NCI-H524 treated with DMSO at 0.1 percent for 48 hours (cell line): ENCODE results near the gene MTOR.
A peak's percentile ranks its signal among the peaks of the same experiment; 100 is the strongest.
"Not testable (repeated sequence)": the region's sequence is repeated elsewhere in the genome, so short reads cannot be mapped to it uniquely, and the experiment has no call there.

Experiments
- DNase-seq: peaks from one replicate; lab custom pipeline; 2025; lab: John Stamatoyannopoulos, UW

The MTOR gene

GRCh38 chr1:11109047-11109760, 153.1 kb downstream of the MTOR start:
- DNase-seq = no peak

DNA sequence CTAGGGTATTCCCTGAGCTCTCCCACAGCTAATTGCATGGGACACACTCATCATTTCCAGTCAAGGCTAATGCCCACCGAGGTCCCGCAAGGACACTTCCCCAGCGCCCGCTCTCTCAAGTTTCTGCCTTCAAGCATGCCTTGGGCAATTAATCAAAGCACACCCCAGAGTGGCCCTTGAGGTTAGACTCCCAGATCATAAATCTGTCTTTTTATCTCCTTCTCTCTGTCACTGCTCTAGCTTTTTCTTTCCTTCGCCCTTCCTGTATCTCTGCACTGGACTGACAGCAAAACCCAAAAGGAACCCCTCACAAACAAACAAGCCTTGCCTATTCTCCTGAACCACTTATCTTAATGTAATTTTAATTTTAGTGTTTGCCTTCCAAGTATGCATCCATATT, 154.8 kb downstream of the MTOR start:
- DNase-seq = no peak

DNA sequence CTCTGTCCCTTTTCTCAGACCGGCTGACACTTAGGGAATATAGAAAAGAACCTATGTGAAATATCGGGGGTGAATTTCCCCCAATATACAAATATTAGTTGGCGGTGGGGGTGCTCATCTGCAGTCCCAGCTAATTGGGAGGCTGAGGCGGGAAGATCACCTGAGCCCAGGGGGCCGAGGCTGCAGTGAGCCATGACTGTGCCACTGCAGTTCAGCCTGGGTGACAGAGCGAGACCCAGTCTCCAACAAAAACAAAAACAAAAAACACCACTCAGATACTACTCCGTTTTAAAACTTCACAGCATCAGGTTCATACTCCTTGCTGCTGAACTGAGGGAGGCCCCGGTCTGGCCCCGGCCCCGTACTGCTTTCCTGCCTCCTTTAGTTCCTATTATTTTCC, 156.8 kb downstream of the MTOR start:
- no peak for DNase-seq

- no peak for DNase-seq
Observed at GRCh38 chr1:11101347-11101746, 161.0 kb downstream of the MTOR start.

DNA sequence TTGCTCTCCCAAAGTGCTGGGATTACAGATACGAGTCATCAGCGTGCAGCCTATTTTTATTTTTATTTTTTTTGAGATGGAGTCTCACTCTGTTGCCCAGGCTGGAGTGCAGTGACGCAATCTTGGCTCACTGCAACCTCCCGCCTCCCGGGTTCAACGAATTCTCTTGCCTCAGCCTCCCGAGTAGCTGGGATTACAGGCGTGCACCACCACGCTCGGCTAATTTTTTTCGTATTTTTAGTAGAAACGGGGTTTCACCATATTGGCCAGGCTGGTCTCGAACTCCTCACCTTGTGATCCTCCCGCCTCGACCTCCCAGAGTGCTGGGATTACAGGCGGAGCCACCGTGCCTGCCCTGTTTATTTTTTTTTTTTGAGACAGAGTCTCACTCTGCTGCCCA, 161.5 kb downstream of the MTOR start:
- not testable (repeated sequence) for DNase-seq

DNA sequence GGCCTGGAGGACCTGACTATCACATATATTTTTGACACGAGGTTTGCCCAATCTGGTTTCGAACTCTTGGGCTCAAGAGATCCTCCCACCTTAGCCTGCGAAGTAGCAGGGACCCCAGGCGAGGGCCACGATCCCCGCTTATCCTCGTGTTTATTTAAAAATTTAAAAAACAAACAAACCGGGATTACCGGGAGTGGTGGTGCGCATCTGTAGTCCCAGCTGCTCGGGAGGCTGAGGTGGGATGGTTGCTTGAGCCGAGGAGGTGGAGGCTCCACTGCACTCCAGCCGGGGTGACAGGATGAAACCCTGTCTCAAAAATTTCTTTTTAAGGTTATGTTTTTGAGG, 162.2 kb downstream of the MTOR start:
- no peak for DNase-seq

- peak; percentile 57 for DNase-seq
Observed at GRCh38 chr1:11099310-11100148, 162.8 kb downstream of the MTOR start, which contains the start of gene EXOSC10. TSS of gene EXOSC10 (minus strand) at chr1:11099869. CDS start at chr1:11099831, 38 bp downstream.

- no peak for DNase-seq
Observed at GRCh38 chr1:11098931-11099309, 163.4 kb downstream of the MTOR start.

DNA sequence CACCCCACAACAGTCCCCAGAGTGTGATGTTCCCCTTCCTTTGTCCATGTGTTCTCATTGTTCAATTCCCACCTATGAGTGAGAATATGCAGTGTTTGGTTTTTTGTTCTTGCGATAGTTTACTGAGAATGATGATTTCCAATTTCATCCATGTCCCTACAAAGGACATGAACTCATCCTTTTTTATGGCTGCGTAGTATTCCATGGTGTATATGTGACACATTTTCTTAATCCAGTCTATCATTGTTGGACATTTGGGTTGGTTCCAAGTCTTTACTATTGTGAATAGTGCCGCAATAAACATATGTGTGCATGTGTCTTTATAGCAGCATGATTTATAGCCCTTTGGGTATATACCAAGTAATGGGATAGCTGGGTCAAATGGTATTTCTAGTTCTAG, 178.6 kb downstream of the MTOR start:
- not testable (repeated sequence) for DNase-seq

DNA sequence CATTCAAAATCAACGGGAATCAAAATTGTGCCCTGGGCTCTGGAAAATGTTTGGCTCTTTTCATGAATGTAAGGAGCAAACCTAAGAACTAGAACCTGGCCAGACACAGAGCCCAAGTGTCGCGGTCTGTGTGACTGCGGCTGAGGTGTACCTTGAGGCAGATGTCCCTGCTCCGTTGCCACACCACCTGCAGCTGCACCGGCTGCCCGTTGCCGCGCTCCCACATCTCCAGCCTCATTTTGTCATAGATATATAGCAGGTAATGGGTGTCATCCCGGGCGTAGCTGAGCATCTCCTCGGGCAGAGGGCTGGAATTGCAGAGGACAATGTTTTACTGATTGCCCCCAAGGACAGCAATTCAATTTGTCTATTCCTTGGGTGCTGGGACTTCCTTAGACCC, 181.4 kb downstream of the MTOR start:
- no peak for DNase-seq

- DNase-seq = no peak
Observed at GRCh38 chr1:11078631-11079030, 183.7 kb downstream of the MTOR start.

- not testable (repeated sequence) for DNase-seq
Observed at GRCh38 chr1:11073398-11073797, 189.0 kb downstream of the MTOR start.

DNA sequence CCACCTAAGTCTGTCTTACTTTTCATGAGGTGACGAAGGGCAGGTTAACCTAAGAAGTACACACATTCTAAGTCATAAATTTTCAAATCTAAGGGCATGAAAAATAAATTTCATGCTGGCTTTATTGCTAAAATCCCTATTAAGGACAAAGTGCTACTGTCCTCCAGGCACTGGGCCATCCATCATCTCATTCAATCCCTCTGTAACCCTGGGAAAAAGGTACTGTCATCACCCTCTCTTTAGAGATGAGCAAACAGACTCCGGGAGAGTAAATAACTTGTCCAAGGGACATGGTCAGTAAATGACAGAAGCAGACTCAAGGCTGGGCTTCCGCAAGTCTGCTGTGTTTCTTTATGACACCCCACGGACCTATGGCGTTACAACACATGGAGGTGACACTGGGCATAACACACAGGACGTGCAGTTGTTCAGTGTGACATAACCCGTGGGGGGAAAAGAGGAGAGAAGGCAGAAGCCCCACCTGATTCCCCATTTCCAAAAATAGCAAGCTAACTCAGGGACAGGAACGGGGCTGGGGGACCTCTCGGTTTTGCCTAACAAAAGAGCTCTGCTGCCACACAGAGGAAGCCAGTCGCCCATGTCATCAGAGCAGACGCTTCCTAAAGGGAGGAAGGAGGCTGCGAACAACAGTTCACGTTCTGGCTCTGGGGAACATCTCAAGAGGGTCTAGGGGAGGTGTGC, 190.0 kb downstream of the MTOR start:
- no peak for DNase-seq

GRCh38 chr1:11071463-11072215, 190.7 kb downstream of the MTOR start:
- no peak for DNase-seq

DNA sequence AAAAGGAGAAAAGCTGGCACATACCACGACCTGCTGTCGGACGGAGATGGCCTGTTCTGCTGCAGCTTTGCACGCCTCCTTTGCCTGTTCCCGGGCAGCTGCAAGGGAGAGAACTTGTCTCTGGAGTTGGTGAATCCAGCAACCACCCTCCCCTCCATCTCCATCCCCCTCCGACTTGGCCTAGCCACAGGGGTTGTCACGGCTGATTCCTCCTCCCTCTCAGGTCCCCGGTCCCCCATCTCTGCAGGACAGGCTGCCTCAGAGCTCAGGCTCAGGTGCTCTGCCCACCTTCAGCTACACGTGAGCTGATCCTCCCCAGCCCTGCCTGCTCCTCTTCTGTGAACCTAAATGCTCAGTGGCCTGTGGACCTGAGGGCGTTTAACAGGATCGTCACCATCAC, 191.5 kb downstream of the MTOR start:
- DNase-seq = no peak

DNA sequence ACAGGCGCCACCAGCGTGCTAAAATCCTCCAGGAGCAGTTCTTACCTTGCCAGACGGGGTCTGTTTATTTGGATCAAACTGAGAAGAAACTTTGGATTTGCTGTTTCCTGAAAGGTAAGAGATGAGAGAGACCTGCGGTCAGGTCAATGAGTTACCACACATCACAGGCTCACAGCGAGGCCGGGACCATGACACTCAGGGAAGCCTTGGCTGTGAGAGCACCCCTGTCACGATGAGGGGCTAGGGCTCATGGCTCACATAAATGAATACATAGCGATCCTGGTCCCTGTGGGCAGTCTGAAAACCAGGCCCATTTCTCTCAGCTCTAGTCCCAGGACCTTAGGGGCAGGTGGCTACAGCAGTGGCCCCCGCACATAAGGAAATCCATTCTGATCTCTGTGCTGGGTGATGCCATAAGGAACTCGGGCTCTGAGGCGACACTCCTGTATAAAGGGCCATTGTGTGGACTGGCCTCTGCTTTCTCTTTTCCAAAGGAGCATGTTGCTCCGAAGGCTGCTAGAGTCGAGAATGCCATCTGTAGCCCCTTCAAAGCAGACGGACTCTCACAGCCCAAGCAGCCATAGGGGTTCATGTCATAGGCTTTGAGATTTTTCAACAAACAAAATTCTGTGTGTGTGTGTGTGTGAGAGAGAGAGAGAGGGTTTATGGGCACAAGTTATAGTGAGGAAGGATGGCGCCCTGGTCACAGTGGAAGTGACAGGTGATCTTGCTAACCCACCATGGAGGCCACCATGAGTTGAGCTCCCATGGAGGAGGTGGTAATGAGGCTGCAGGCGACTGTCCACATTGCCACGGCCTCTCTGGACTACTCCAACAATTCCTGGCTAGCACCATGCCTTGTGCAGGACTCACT, 193.5 kb downstream of the MTOR start:
- no peak for DNase-seq

GRCh38 chr1:11067716-11068599, 194.4 kb downstream of the MTOR start:
- no peak for DNase-seq

GRCh38 chr1:11065796-11066195, 196.6 kb downstream of the MTOR start:
- no peak for DNase-seq

GRCh38 chr1:11064942-11065341, 197.4 kb downstream of the MTOR start:
- DNase-seq = no peak

DNA sequence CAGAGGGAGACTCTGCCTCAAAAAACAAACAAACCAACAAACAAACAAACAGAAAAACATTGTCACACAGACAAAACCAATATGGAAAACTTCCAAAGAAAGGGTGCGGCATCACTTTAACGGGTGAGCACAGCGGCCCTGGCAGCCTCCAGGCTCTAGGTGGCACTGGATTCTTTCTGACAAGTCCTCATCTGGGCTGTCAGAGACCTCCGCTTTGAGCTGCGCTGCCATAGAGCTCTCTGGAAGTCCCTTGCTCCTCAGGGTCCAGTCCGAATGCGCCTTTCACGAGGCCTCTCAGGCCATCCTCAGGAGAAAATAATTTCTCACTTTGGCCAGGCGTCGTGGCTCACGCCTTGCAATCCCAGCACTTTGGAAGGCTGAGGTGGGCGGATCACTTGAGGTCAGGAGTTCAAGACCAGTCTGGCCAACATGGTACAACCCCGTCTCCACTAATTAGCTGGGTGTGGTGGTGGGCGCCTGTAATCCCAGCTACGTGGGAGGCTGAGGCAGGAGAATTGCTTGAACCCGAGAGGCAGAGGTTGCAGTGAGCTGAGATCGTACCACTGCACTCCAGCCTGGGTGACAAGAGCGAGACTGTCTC, 198.3 kb downstream of the MTOR start:
- not testable (repeated sequence) for DNase-seq
